ENCODE results near the gene NT5DC2.

Gene NT5DC2

GRCh38 chr3:52524258-52524751, 9.4 kb downstream of the NT5DC2 start:
- TF ChIP-seq GATA2 (IDR thresholded peaks at IDR 0.05; ENCODE audit: low read depth, low read length) (no peak), GATA3 (IDR thresholded peaks at IDR 0.05; ENCODE audit: low read depth, low read length) (no peak)

- TF ChIP-seq GATA3 (IDR thresholded peaks at IDR 0.05; ENCODE audit: low read depth, low read length) (no peak), GATA2 (IDR thresholded peaks at IDR 0.05; ENCODE audit: low read depth, low read length) (no peak)
Measured at GRCh38 chr3:52523386-52524257, 10.0 kb downstream of the NT5DC2 start.

- TF ChIP-seq GATA2 (IDR thresholded peaks at IDR 0.05; ENCODE audit: low read depth, low read length) = no peak
- no peak for TF ChIP-seq GATA3 (IDR thresholded peaks at IDR 0.05; ENCODE audit: low read depth, low read length)
Measured at GRCh38 chr3:52522651-52523251, 10.9 kb downstream of the NT5DC2 start.

GRCh38 chr3:52521881-52522650, 11.6 kb downstream of the NT5DC2 start:
- no peak for TF ChIP-seq GATA2 (IDR thresholded peaks at IDR 0.05; ENCODE audit: low read depth, low read length)
- no peak for TF ChIP-seq GATA3 (IDR thresholded peaks at IDR 0.05; ENCODE audit: low read depth, low read length)

GRCh38 chr3:52521488-52521824, 12.2 kb downstream of the NT5DC2 start:
- TF ChIP-seq GATA3 (IDR thresholded peaks at IDR 0.05; ENCODE audit: low read depth, low read length) (no peak), GATA2 (IDR thresholded peaks at IDR 0.05; ENCODE audit: low read depth, low read length) (no peak)

- TF ChIP-seq GATA2 (IDR thresholded peaks at IDR 0.05; ENCODE audit: low read depth, low read length) = no peak
- no peak for TF ChIP-seq GATA3 (IDR thresholded peaks at IDR 0.05; ENCODE audit: low read depth, low read length)
Measured at GRCh38 chr3:52520716-52521487, 12.8 kb downstream of the NT5DC2 start.

GRCh38 chr3:52520141-52520667, 13.5 kb downstream of the NT5DC2 start:
- no peak for TF ChIP-seq GATA3 (IDR thresholded peaks at IDR 0.05; ENCODE audit: low read depth, low read length)
- no peak for TF ChIP-seq GATA2 (IDR thresholded peaks at IDR 0.05; ENCODE audit: low read depth, low read length)

GRCh38 chr3:52519445-52520140, 14.1 kb downstream of the NT5DC2 start:
- TF ChIP-seq GATA2 (IDR thresholded peaks at IDR 0.05; ENCODE audit: low read depth, low read length) (no peak), GATA3 (IDR thresholded peaks at IDR 0.05; ENCODE audit: low read depth, low read length) (no peak)

- TF ChIP-seq GATA2 (IDR thresholded peaks at IDR 0.05; ENCODE audit: low read depth, low read length) = no peak
- TF ChIP-seq GATA3 (IDR thresholded peaks at IDR 0.05; ENCODE audit: low read depth, low read length) = no peak
Measured at GRCh38 chr3:52518723-52519444, 14.8 kb downstream of the NT5DC2 start.

- TF ChIP-seq GATA3 (IDR thresholded peaks at IDR 0.05; ENCODE audit: low read depth, low read length) (no peak), GATA2 (IDR thresholded peaks at IDR 0.05; ENCODE audit: low read depth, low read length) (no peak)
Measured at GRCh38 chr3:52517796-52518722, 15.6 kb downstream of the NT5DC2 start.

- no peak for TF ChIP-seq GATA2 (IDR thresholded peaks at IDR 0.05; ENCODE audit: low read depth, low read length)
- TF ChIP-seq GATA3 (IDR thresholded peaks at IDR 0.05; ENCODE audit: low read depth, low read length) = no peak
Measured at GRCh38 chr3:52516509-52517195, 17.0 kb downstream of the NT5DC2 start.

Measured in SH-SY5Y (cell line).